ENCODE results near the gene ZNF836. TPM values are rescaled to one million over a fixed set of nuclear protein-coding genes. Genes with fewer than 3 reads are reported as not detected.

ZNF836 gene
- 1 to 10 TPM; 2.1 to 6.4 (median 3.9) TPM for total RNA-seq
- polyA plus RNA-seq = 1 to 10 TPM; 1.3 to 4.4 (median 1.8) TPM
- long read RNA-seq, donor 1, partial matches to known transcripts = 0 of 1 reads
- long read RNA-seq, donor 1, other reads (novel, unspliced or antisense) = 1 of 1 reads
- long read RNA-seq, donor 2 = 0 reads

DNA sequence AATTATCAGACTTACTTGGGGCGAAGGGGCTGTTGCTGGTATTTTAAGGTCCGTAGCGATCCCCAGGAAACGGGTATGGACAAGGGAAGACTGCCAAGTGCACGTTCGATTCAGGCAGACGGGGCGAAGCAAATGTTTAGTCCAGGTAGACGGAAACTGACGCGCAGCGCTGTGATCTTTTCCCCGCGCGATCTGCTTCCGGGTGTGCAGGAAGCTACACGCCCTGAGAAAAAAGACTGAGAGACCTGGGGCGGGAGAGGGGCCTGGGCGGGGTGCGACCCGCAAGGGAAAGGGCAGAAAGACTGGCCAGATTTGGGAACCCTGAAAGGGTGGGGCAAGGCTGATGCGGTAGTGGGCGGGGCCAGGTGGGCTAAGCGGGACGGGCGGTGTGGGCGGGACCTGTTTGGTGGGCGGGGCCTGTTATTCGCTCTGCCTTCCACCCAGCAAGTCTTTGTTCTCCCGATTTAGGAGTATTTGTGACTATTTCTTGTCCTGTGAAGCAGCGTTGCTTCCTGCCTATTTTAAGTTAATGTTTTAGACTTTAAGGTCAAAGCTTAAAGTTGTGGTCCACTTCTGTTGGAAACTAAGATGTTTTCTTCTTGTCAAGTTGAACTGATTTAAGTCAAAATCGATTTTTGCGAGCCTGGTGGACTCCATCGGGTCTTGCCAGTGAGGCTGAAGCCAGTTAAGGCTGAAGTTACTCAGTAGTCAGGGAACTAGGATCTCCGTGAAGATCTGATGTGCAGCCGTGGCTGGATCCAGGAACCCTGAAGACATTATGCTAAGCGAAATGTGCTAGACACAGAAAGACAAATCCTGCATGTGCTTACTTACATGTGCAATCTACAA lies at the start of gene ZNF836:
TSS of gene ZNF836 (minus strand) at position 301 of the 849 bp plus-strand sequence. CDS start 3,549 bp downstream, outside the sequence.
- intact Hi-C loops (cut with DNase I) = loop anchor here (2.0 kb wide), 1 partner anchor 31 kb away; no protein-coding TSS in a partner anchor
- 4 to 5% (median 4%) methylated on average over 37 of the region's 37 CpGs for WGBS, 3 donors
- peaks cover 5% of the 10 kb centered on the region for H3K4me1 ChIP-seq

DNA sequence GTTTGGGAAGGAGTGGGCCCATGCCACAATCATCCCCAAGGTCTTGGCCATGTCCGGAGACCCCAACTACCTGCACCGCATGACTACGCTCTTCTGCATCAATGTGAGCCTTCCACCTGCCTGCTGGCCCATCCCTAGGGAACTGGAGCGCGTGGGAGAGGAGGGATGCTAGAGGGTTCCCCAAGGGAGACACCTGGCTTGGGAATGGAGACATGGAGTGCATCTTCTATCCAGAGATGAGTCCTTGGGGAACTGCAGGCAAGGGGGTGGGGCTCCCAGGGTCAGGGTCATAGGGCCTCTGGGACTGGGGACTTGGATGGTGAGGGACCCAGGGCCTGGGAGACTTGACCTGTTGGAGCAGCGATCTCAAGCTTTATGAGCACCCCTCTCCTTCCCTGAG lies 49.6 kb upstream of the ZNF836 start:
- intact Hi-C loops (cut with DNase I) = no loop called here
- 93 to 97% (median 95%) methylated on average over 6 of the region's 6 CpGs for WGBS, 3 donors
- ATAC-seq (no peak), DNase-seq (no peak)
- Histone ChIP-seq H3K4me1 (no peaks in the 10 kb centered on the region), H3K36me3 (ENCODE audit: insufficient read depth in 1 of 2, low read depth in 1 of 2) (peaks cover 17 to 100% of the 10 kb centered on the region in 2 donors), H3K27me3 (ENCODE audit: insufficient read depth in 3 of 3, low read length in 2 of 3) (no peaks in the 10 kb centered on the region), H3K4me3 (no peak overlapping the region), H3K27ac (no peak overlapping the region), H3K9me3 (no peaks in the 10 kb centered on the region)
- TF ChIP-seq, protein P1, sequence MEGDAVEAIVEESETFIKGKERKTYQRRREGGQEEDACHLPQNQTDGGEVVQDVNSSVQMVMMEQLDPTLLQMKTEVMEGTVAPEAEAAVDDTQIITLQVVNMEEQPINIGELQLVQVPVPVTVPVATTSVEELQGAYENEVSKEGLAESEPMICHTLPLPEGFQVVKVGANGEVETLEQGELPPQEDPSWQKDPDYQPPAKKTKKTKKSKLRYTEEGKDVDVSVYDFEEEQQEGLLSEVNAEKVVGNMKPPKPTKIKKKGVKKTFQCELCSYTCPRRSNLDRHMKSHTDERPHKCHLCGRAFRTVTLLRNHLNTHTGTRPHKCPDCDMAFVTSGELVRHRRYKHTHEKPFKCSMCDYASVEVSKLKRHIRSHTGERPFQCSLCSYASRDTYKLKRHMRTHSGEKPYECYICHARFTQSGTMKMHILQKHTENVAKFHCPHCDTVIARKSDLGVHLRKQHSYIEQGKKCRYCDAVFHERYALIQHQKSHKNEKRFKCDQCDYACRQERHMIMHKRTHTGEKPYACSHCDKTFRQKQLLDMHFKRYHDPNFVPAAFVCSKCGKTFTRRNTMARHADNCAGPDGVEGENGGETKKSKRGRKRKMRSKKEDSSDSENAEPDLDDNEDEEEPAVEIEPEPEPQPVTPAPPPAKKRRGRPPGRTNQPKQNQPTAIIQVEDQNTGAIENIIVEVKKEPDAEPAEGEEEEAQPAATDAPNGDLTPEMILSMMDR (IDR thresholded peaks at IDR 0.05) = no peak

More for the DNA sequence above, at the start of gene ZNF836:
- Histone ChIP-seq H3K36me3 (ENCODE audit: insufficient read depth in 1 of 2, low read depth in 1 of 2) (peaks cover 0 to 26% of the 10 kb centered on the region in 2 donors), H3K9me3 (no peaks in the 10 kb centered on the region), H3K27me3 (ENCODE audit: insufficient read depth in 3 of 3, low read length in 2 of 3) (no peaks in the 10 kb centered on the region), H3K4me3 (peak within 1 kb of the TSS; percentile 89), H3K27ac (peak within 1 kb of the TSS; percentile 71)
- TF ChIP-seq, protein P1 (IDR thresholded peaks at IDR 0.05) = no peak
- DNase-seq = peak; percentile 90 to 94
- peak; percentile 97 to 99 (median 98) for ATAC-seq

DNA sequence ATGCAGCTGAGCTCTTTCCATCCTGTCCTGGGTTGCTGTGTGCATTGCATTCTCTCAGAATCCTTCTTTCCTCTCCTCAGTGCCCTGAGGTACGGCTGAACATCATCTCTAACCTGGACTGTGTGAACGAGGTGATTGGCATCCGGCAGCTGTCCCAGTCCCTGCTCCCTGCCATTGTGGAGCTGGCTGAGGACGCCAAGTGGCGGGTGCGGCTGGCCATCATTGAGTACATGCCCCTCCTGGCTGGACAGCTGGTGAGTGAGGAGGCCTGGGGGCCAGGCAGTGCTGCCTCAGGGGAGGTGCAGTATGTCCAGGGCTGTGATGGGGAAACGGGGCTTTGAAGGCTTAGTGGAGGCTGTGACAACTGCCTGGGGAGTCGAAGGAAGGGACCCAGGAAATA lies 48.2 kb upstream of the ZNF836 start:
- Histone ChIP-seq H3K4me1 (no peaks in the 10 kb centered on the region), H3K4me3 (no peak overlapping the region), H3K36me3 (ENCODE audit: insufficient read depth in 1 of 2, low read depth in 1 of 2) (peaks cover 19 to 100% of the 10 kb centered on the region in 2 donors), H3K27me3 (ENCODE audit: insufficient read depth in 3 of 3, low read length in 2 of 3) (no peaks in the 10 kb centered on the region), H3K9me3 (no peaks in the 10 kb centered on the region), H3K27ac (no peak overlapping the region)
- intact Hi-C loops (cut with DNase I) = no loop called here
- ATAC-seq = peak; percentile 53 to 69 (median 62)
- no peak for DNase-seq
- WGBS, 3 donors = 33 to 42% (median 37%) methylated on average over 8 of the region's 8 CpGs
- TF ChIP-seq, protein P1 (IDR thresholded peaks at IDR 0.05) = no peak

DNA sequence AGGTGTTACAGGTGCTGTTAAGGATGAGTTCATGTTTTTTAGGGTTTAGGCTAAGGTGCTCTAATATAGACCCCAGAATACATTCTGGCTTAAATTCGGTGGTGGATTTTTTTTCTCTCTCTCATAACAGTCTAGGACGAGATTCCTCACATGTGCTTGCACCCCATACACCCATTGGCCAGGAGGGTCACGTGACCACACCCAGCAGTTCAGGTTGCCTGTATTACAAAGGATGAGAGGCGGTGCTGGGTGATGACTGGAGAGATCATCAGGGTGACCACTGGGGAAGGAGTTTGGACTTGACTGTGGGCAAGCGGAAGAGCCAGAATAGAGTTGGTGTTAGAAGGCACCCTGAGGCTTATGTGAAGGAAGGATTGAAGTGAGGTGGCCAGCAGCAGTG lies 46.2 kb upstream of the ZNF836 start:
- TF ChIP-seq, protein P1 (IDR thresholded peaks at IDR 0.05) = no peak
- intact Hi-C loops (cut with DNase I) = no loop called here
- H3K27ac ChIP-seq = no peak overlapping the region
- H3K36me3 ChIP-seq (ENCODE audit: insufficient read depth in 1 of 2, low read depth in 1 of 2) = peaks cover 18 to 100% of the 10 kb centered on the region in 2 donors
- DNase-seq (no peak), ATAC-seq (peak in 3 of 4 donors; percentile 24 to 29 (median 28))
- H3K4me1 ChIP-seq = no peaks in the 10 kb centered on the region
- no peaks in the 10 kb centered on the region for H3K27me3 ChIP-seq (ENCODE audit: insufficient read depth in 3 of 3, low read length in 2 of 3)
- 81 to 88% (median 82%) methylated on average over 5 of the region's 5 CpGs for WGBS, 3 donors
- no peaks in the 10 kb centered on the region for H3K9me3 ChIP-seq
- H3K4me3 ChIP-seq = no peak overlapping the region
